ENCODE measurements around the gene ANGPTL2. TPM values are rescaled to one million over a fixed set of nuclear protein-coding genes. Genes with fewer than 3 reads are reported as not detected.

ANGPTL2 gene
- total and polyA plus RNA-seq, 2 donors, result 37.7 to 94.6 TPM

GRCh38 chr9:127084076-127085039 lies 38.1 kb downstream of the ANGPTL2 start:
- Histone ChIP-seq H3K36me3 (ENCODE audit: insufficient read depth) (no peaks in the 10 kb centered on the region), H3K4me1 (ENCODE audit: insufficient read depth) (no peaks in the 10 kb centered on the region), H3K4me3 (ENCODE audit: low read depth, low read length) (no peak overlapping the region), H3K27ac (ENCODE audit: low read depth) (no peak overlapping the region)
- 92% methylated on average over 12 of the region's 12 CpGs for WGBS
- no peak for DNase-seq (ENCODE audit: extremely low spot score)

- Histone ChIP-seq H3K4me1 (ENCODE audit: insufficient read depth) (no peaks in the 10 kb centered on the region), H3K36me3 (ENCODE audit: insufficient read depth) (no peaks in the 10 kb centered on the region), H3K27ac (ENCODE audit: low read depth) (no peak overlapping the region), H3K4me3 (ENCODE audit: low read depth, low read length) (no peak overlapping the region)
- WGBS, result 82% methylated on average over 5 of the region's 5 CpGs
- DNase-seq (ENCODE audit: extremely low spot score), result no peak
Measured at GRCh38 chr9:127083138-127083980, 39.1 kb downstream of the ANGPTL2 start.

DNA sequence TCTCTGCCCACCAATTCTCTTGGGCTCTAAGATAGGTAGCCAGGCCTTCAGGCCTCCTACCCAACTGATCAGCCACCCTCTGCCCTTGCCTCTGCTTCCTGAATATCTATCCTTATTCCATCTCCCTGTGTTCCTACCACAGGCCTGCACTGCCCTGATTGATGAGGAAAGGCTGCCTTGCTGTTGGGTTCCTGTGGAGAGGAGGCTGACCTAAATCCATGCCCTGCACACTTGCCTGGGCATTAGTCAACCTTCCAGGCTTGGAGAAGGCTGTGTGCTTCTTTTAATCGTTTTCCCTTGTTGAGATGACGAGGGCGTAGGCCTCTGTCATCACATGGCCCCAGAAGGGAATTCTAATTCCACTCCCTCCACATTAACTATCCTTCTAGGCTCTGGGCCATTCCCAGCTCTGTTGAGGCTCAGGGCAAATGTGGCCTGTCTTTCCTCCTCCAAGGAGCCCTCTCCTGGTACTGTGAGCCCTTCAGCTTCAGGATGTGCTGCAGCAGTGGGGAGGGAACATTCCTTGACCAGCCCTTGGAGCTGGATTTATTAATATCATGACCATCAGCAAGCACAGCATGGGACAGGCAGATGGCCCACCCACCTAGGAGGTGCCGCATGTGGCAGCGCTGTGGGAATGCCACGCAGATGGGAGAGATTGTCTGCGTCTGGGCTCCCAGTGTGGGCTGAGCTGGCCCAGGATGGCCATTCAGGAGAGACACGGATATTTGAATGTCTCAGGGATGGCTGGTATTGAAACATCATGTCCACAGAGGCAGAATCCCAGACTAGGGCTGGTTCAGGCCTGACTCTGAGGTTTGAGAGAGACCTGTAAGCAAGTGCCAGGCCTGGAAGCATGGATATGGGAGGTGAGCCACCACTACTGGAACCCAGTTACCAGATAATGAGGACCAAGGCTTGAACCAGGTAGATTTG lies 40.9 kb downstream of the ANGPTL2 start:
- DNase-seq (ENCODE audit: extremely low spot score), result no peak
- WGBS, result 90% methylated on average over 8 of the region's 8 CpGs
- Histone ChIP-seq H3K36me3 (ENCODE audit: insufficient read depth) (no peaks in the 10 kb centered on the region), H3K4me1 (ENCODE audit: insufficient read depth) (peaks cover 2% of the 10 kb centered on the region), H3K4me3 (ENCODE audit: low read depth, low read length) (no peak overlapping the region), H3K27ac (ENCODE audit: low read depth) (no peak overlapping the region)

DNA sequence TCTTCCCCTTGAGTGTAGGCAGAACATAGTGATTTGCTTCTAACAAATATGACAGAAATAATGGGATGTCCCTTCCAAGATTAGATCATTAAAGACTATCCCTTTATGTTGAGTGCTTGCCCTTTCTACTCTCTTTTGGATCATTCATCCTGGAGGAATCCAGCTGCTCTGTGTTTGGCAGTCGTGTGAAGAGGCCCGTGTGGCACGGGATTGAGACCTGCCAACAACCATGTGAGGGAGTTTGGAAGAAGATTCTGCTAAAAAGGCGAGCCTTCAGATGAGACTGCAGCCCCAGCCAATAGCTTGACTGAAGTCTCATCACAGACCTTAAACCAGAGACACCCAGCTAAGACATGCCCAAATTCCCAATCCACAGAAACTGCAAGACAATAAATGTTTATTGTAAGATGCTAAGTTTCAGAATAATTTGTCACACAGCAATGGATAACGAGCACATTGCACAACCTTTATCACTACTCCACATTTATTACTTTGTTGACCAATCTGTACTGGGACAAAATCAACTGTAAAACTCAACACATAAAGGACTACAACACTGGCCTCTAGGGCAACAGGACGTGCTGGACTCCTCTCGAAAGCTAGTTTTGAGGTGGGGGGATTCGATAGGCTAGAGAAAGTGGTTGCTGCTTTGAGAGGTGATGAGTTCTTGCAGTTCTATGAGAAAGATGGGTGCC lies 42.8 kb downstream of the ANGPTL2 start:
- H3K4me1 ChIP-seq (ENCODE audit: insufficient read depth), result peaks cover 2% of the 10 kb centered on the region
- no peak overlapping the region for H3K27ac ChIP-seq (ENCODE audit: low read depth)
- 95% methylated on average over 8 of the region's 8 CpGs for WGBS
- no peak for DNase-seq (ENCODE audit: extremely low spot score)
- no peaks in the 10 kb centered on the region for H3K36me3 ChIP-seq (ENCODE audit: insufficient read depth)
- no peak overlapping the region for H3K4me3 ChIP-seq (ENCODE audit: low read depth, low read length)

GRCh38 chr9:127078988-127079387 lies 43.4 kb downstream of the ANGPTL2 start:
- DNase-seq (ENCODE audit: extremely low spot score), result no peak
- Histone ChIP-seq H3K27ac (ENCODE audit: low read depth) (no peak overlapping the region), H3K4me1 (ENCODE audit: insufficient read depth) (peaks cover 2% of the 10 kb centered on the region), H3K4me3 (ENCODE audit: low read depth, low read length) (no peak overlapping the region), H3K36me3 (ENCODE audit: insufficient read depth) (no peaks in the 10 kb centered on the region)
- 98% methylated on average over 1 of the region's 1 CpG for WGBS

GRCh38 chr9:127078336-127078735 lies 44.1 kb downstream of the ANGPTL2 start:
- no peak overlapping the region for H3K4me3 ChIP-seq (ENCODE audit: low read depth, low read length)
- DNase-seq (ENCODE audit: extremely low spot score), result no peak
- 89% methylated on average over 6 of the region's 6 CpGs for WGBS
- no peaks in the 10 kb centered on the region for H3K36me3 ChIP-seq (ENCODE audit: insufficient read depth)
- peaks cover 2% of the 10 kb centered on the region for H3K4me1 ChIP-seq (ENCODE audit: insufficient read depth)
- no peak overlapping the region for H3K27ac ChIP-seq (ENCODE audit: low read depth)

DNA sequence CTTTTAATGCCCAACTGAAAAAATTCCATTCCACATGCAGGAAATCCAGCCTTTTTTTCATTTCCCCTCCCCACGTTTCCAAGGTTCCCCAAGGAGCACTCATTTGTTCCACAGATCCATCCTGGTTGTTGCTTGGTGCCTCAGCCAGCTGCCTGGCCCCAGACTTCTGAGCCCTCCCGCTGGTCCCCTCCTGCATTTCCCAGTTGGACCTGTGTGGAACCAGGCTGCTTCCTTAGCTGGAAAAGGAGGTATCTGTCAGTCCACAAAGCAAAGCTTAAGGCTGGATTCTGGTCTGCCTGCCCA lies 44.8 kb downstream of the ANGPTL2 start:
- Histone ChIP-seq H3K4me1 (ENCODE audit: insufficient read depth) (peaks cover 2% of the 10 kb centered on the region), H3K36me3 (ENCODE audit: insufficient read depth) (no peaks in the 10 kb centered on the region), H3K27ac (ENCODE audit: low read depth) (no peak overlapping the region), H3K4me3 (ENCODE audit: low read depth, low read length) (no peak overlapping the region)
- 71% methylated on average over 2 of the region's 2 CpGs for WGBS
- no peak for DNase-seq (ENCODE audit: extremely low spot score)

- Histone ChIP-seq H3K4me1 (ENCODE audit: insufficient read depth) (peaks cover 2% of the 10 kb centered on the region), H3K36me3 (ENCODE audit: insufficient read depth) (no peaks in the 10 kb centered on the region), H3K27ac (ENCODE audit: low read depth) (no peak overlapping the region), H3K4me3 (ENCODE audit: low read depth, low read length) (no peak overlapping the region)
- WGBS, result 87% methylated on average over 5 of the region's 5 CpGs
- no peak for DNase-seq (ENCODE audit: extremely low spot score)
Measured at GRCh38 chr9:127076860-127077643, 45.4 kb downstream of the ANGPTL2 start.

DNA sequence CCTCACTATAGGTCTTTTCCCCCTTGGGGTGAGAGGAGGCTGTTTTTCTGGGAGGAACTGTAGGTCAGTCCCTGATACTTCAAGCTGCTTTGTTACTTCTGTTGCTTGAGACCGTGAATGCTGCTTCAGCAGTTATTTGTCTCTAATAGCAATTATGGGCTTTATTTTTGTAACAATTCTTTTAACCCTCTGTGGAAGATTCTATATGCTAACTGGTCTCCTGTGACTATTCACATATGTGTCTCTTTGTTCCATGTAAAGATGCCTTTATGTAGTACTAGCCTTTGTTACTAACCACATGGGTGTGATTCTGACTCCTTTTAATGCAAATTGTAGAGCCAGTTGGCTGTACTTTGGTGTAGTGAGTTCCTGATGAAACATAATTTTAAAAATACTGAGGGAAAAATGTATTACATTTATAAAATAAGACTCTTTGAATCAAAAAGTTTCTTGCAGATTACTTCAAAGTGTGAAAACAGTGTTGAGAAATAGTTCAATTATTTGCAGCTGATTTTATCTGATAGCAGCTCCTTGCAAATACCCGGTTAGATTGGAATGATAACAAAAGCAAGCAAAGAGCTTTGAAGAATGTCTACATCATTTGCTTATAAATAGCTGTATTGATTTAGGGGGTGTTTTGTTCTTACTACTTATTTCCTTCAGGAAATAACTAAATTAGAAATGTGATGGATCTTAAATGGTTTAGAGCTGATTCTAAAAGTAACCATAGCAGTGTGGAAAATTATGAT lies 46.6 kb downstream of the ANGPTL2 start:
- DNase-seq (ENCODE audit: extremely low spot score), result no peak

DNA sequence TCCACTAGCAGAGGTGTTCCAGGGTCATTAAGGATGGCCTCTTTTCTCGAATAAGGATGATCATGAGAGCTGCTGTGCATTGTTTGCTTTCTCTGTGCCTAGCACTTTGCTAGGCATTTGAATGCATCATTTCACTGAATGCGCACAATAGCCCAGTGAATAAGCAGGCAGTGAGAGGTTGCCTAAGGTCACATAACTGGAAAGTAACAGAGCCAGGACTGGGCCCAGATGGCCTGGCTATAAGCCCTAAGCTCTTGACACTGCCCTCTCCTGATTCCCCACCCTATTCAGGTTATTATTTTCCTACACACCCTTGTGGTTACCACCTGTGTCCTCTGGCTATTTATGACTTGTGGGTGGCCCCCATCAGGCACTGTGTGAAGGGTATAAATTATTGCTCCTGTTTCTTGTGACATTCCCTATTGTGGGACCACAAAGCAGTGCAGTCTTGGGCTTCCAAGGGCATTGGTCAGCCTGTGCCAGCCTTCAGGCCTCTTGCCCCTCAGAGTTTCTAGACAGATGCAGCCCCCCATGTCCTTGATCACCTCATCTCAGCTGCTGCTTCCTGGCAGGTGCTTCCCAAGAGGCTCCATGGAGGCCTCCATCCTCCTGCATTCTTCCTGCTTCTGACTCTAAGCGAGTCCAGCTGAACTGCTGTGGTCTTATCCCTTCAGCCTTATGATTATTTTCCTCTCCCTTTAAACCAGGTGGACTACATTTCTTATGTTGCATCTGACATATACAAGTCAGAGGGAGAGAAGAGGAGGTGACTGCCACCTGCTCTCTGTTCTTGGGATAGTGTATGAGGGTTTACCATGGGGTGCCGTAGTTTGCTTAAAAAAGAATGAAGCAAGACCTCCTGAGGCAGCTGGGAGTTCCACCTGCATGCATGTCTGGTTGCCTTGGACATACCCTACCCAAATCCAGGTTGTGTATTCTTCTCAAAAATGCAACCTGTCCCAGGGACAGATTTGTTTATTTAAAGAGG lies 47.6 kb downstream of the ANGPTL2 start:
- H3K4me1 ChIP-seq (ENCODE audit: insufficient read depth), result peaks cover 2% of the 10 kb centered on the region
- 85% methylated on average over 4 of the region's 4 CpGs for WGBS
- DNase-seq (ENCODE audit: extremely low spot score), result no peak
- no peak overlapping the region for H3K27ac ChIP-seq (ENCODE audit: low read depth)
- H3K4me3 ChIP-seq (ENCODE audit: low read depth, low read length), result no peak overlapping the region
- no peaks in the 10 kb centered on the region for H3K36me3 ChIP-seq (ENCODE audit: insufficient read depth)

More for the DNA sequence above, 46.6 kb downstream of the ANGPTL2 start:
- H3K27ac ChIP-seq (ENCODE audit: low read depth), result no peak overlapping the region
- H3K36me3 ChIP-seq (ENCODE audit: insufficient read depth), result no peaks in the 10 kb centered on the region
- 45% methylated on average over 2 of the region's 2 CpGs for WGBS
- H3K4me3 ChIP-seq (ENCODE audit: low read depth, low read length), result no peak overlapping the region
- peaks cover 2% of the 10 kb centered on the region for H3K4me1 ChIP-seq (ENCODE audit: insufficient read depth)
